ENCODE measurements around the gene VPS39.

Gene VPS39

GRCh38 chr15:42199126-42199525 lies 9.0 kb downstream of the VPS39 start:
- DNase-seq = no peak

GRCh38 chr15:42198516-42198915 lies 9.6 kb downstream of the VPS39 start:
- DNase-seq = no peak

- no peak for DNase-seq
Measured at GRCh38 chr15:42194513-42194912, 13.6 kb downstream of the VPS39 start.

GRCh38 chr15:42193383-42193782 lies 14.7 kb downstream of the VPS39 start:
- no peak for DNase-seq

GRCh38 chr15:42191610-42192346 lies 16.3 kb downstream of the VPS39 start:
- DNase-seq = no peak

- no peak for DNase-seq
Measured at GRCh38 chr15:42190370-42190769, 17.7 kb downstream of the VPS39 start.

GRCh38 chr15:42185801-42186200 lies 22.3 kb downstream of the VPS39 start:
- DNase-seq = no peak

- DNase-seq = no peak
Measured at GRCh38 chr15:42184736-42185135, 23.4 kb downstream of the VPS39 start.

GRCh38 chr15:42184296-42184695 lies 23.8 kb downstream of the VPS39 start:
- no peak for DNase-seq

- DNase-seq = no peak
Measured at GRCh38 chr15:42182961-42183360, 25.1 kb downstream of the VPS39 start.

- no peak for DNase-seq
Measured at GRCh38 chr15:42182328-42182886, 25.7 kb downstream of the VPS39 start.

GRCh38 chr15:42178056-42178455 lies 30.0 kb downstream of the VPS39 start:
- no peak for DNase-seq

- DNase-seq = no peak
Measured at GRCh38 chr15:42175671-42176070, 32.4 kb downstream of the VPS39 start.

- no peak for DNase-seq
Measured at GRCh38 chr15:42172475-42172874, 35.6 kb downstream of the VPS39 start.

- no peak for DNase-seq
Measured at GRCh38 chr15:42171795-42172194, 36.3 kb downstream of the VPS39 start.

GRCh38 chr15:42171122-42171521 lies 37.0 kb downstream of the VPS39 start:
- DNase-seq = no peak

- no peak for DNase-seq
Measured at GRCh38 chr15:42166225-42166940, 41.7 kb downstream of the VPS39 start.

GRCh38 chr15:42165106-42165505 lies 43.0 kb downstream of the VPS39 start:
- no peak for DNase-seq

- no peak for DNase-seq
Measured at GRCh38 chr15:42163947-42164550, 44.1 kb downstream of the VPS39 start.

GRCh38 chr15:42163291-42163690 lies 44.8 kb downstream of the VPS39 start:
- DNase-seq = no peak

GRCh38 chr15:42160136-42160535 lies 48.0 kb downstream of the VPS39 start:
- no peak for DNase-seq

GRCh38 chr15:42159381-42160015 lies 48.6 kb downstream of the VPS39 start:
- DNase-seq = no peak

GRCh38 chr15:42158941-42159340 lies 49.2 kb downstream of the VPS39 start:
- DNase-seq = no peak

Measured in kidney glomerular epithelial cell (primary cell).